Epithelial cell of prostate (primary cell): ENCODE data around the gene CCER1.

Experiments
- DNase-seq: peaks from one replicate; pipeline ENCODE4 v3.0.0-alpha.2; 2011; ENCODE audit warnings: low read depth, low spot score
- H3K27ac ChIP-seq: fragments of 450-650 bp; 2 replicates; pipeline ENCODE4 v1.5.1; 2017; ENCODE audit warnings: mild to moderate bottlenecking

The CCER1 gene

DNA sequence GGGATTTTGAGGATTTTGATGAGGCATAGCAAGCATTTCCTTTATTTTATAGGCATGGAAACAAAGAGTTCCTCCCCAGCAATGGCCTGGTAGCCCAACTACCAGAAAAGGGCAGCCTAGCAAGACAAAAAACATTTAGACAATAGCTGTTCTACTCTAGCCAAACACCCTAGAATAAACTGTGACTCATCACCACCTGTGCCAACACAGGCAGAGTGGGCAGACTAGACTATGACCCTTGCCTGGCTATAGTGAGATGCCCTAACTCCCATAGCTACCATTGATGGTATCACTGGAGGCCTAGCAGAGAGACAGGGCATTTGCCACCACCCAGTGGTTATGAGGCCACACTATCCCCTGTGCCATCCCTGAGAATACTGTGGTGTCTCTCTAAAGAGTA, 15.5 kb upstream of the CCER1 start:
- H3K27ac ChIP-seq = no peak overlapping the region
- no peak for DNase-seq

- DNase-seq = no peak
- H3K27ac ChIP-seq = no peak overlapping the region
Observed at GRCh38 chr12:90969851-90970250, 14.9 kb upstream of the CCER1 start.

GRCh38 chr12:90969346-90969745, 14.4 kb upstream of the CCER1 start:
- DNase-seq = no peak

GRCh38 chr12:90965204-90965603, 10.2 kb upstream of the CCER1 start:
- no peak overlapping the region for H3K27ac ChIP-seq
- no peak for DNase-seq

More at GRCh38 chr12:90969346-90969745, 14.4 kb upstream of the CCER1 start:
- H3K27ac ChIP-seq = no peak overlapping the region

DNA sequence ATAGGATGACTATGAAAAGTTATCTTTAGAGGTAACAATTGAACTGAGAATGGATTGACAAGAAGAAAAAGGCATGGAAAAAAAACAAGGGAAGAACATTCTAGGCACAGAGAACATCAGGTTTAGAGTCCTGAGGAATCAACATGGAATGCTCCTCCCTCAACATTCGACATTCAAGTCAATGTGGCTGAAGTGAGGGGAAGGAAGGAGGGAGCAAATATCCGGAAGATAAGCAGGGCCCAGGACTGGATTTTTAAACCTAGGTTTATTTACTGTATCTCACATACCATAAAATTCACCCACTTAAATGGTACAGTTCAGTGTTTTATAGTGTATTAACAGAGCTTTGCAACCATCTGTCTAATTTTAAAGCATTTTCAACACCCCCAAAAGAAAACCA, 9.6 kb upstream of the CCER1 start:
- no peak overlapping the region for H3K27ac ChIP-seq

DNA sequence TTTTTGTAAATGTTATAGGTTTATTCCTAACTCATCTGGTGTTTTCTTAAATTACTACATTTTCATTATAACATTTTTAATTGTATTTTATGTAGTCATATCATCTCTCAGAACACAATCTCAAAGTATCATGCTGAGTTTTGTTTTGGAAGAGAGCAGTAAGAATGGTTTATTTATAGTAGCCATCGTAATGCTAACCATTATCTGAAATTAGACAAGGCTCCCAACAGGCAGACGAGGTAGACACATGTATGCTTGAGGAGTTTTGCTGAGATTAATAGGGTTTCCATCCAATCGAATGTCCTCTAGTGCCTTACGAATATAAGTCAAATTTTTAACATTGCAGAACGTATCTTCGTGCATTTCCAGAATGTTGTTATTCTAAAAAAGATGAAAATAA, 9.0 kb upstream of the CCER1 start:
- no peak for DNase-seq

More for the DNA sequence above, 9.6 kb upstream of the CCER1 start:
- DNase-seq = no peak

DNA sequence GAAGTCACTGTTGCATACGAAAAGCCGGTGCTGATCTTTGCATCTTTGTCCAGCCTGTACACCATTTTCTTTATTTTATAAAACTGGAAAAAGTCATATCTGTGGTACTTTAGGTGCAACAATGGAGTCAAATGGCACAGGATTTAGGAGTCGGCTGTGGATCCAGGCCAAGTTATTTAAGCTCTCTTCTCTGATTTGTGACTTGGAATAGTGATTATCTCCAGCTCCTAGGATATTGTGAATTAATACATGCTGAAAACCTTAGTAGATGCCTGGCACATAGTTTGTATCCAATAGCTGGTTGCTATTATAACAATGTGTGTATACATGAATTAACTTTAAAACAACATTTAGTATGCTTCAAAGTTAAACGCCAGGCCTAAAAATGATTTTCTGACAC, 6.2 kb upstream of the CCER1 start:
- no peak for DNase-seq
- H3K27ac ChIP-seq = no peak overlapping the region

More for the DNA sequence above, 9.0 kb upstream of the CCER1 start:
- H3K27ac ChIP-seq = no peak overlapping the region

GRCh38 chr12:90959538-90960139, 4.7 kb upstream of the CCER1 start:
- no peak for DNase-seq
- no peak overlapping the region for H3K27ac ChIP-seq

DNA sequence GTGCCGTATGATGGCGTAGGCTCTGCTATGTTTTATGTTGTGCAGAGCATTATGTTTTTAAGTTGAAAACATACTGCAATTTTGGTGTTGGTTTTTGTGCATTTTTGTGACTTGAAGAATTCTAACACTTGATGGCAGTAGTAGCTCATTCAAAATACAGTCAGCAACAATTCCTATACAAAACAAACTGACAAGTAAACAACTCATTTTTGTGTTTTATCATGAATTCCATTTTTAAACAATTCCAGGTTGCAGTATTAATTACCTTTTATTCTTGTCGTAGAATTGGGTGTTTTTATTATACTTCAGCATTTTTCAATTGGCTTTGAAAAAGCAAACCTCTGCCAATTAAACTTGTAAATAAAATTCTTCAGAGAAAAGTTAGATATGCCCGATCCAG, 4.1 kb upstream of the CCER1 start:
- no peak overlapping the region for H3K27ac ChIP-seq
- DNase-seq = no peak

GRCh38 chr12:90958347-90958746, 3.4 kb upstream of the CCER1 start:
- no peak for DNase-seq
- no peak overlapping the region for H3K27ac ChIP-seq

DNA sequence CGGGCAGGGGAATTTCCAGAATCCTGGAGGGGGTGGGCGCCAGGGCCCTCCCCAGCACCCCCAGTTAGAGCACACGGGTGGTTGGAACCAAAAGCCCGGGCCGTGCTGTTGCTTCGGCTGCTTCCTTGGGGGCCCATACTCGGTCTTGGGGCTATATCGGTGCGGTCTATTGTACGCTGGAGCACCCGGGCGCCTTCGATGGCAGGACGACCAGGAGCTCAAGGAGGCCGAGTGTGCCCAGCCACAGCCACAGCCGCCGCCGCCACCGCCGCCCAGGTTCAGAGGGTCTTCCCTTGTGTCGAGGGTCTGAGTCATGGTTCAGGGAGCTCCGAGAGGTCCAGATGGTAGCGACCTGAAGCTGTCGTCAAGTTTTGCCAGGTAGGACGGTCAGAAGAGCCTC, 548 bp downstream of the CCER1 start:
- no peak overlapping the region for H3K27ac ChIP-seq

GRCh38 chr12:90953956-90954421, 987 bp downstream of the CCER1 start:
- no peak overlapping the region for H3K27ac ChIP-seq
- DNase-seq = no peak

More for the DNA sequence above, 548 bp downstream of the CCER1 start:
- no peak for DNase-seq

DNA sequence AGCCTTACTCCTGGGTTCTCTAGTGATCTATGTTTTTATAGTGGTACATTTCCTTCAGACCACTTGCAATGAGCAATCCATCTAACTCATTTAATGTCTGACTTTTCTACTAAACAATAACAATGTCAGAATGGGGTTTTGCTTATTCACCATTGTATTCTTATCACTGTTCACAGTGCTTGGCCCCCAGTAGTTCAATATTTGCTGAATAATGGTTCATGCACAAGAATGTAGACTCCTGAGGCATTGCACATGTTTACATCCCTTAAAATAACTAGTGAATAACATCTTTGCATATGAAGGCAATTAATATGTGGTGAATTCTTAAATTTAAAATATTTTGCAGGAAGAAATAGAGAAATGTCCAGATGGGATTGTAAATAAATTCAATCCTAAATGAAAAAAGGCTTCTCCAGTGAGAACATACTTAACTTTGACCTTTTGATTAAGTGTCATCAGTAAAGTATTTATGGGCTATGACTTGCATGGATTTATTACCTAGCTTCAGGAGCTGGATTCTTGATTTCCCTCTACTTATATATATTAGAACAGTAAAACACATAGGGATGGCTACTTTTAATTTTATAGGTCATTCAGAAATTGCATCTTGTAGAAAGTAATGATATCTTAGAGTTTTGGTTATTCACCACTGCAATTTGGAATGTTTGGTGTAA, 3.4 kb downstream of the CCER1 start:
- DNase-seq = no peak
- H3K27ac ChIP-seq = no peak overlapping the region

- no peak overlapping the region for H3K27ac ChIP-seq
- no peak for DNase-seq
Observed at GRCh38 chr12:90947869-90948268, 7.1 kb downstream of the CCER1 start.

- H3K27ac ChIP-seq = no peak overlapping the region
- no peak for DNase-seq
Observed at GRCh38 chr12:90945070-90945649, 9.8 kb downstream of the CCER1 start.

- no peak overlapping the region for H3K27ac ChIP-seq
- DNase-seq = no peak
Observed at GRCh38 chr12:90943255-90943654, 11.7 kb downstream of the CCER1 start.

- H3K27ac ChIP-seq = no peak overlapping the region
- DNase-seq = no peak
Observed at GRCh38 chr12:90940872-90941499, 14.0 kb downstream of the CCER1 start.

DNA sequence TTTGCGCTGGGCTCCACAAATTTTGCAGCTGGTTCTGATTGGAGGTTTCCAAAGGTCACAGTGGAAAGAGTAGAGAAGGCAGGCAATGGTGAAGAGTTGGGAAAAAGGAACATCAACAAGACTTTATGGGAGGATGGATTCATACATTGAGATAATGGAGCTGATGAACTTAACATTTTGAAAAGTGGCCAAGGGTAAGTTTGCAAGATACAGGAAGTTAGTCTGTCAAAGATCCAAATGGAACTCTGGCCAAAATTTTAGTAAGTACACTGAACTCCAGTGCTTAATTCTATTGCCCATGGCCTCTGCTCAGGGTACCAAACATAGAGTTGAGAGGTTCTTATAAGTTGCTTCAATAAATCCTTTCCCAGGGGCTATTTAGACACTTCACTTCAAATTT, 15.6 kb downstream of the CCER1 start:
- peak overlapping the region; percentile 52 for H3K27ac ChIP-seq
- DNase-seq = no peak

GRCh38 chr12:90938451-90938850, 16.5 kb downstream of the CCER1 start:
- DNase-seq = peak; percentile 27
- H3K27ac ChIP-seq = peak overlapping the region; percentile 52

DNA sequence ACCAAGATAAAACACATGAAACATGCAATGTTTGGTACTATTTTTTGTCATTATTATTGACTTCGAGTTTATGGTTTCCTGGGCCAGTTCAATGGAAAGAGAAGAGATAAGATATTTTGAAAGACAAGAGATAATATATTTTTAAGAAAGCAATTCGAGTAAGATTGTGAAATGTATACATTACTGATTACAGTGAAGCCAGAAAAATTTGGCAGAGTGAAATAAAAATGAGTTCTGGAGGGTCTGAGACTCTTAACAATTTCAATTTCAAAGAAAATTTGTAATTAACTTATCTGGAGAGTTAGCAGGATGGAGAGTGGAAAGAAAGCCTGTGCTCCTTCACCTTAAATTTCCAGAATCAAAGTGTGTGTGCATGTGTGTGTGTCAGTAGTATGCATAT, 17.3 kb downstream of the CCER1 start:
- no peak for DNase-seq
- peak overlapping the region; percentile 52 for H3K27ac ChIP-seq
